Esophagus squamous epithelium (tissue), 5 donors: Measurements from ENCODE around the gene ZMPSTE24. TPM values are rescaled to one million over a fixed set of nuclear protein-coding genes. Genes with fewer than 3 reads are reported as not detected.

Source experiments
- DNase-seq: peaks from one replicate; lab custom pipeline; 2025; lab: John Stamatoyannopoulos, UW
- H3K27ac ChIP-seq, 4 donors: fragments of 200-600 bp; sonication (generic); one replicate each; pipeline ENCODE4 v1.5.1; 2016 to 2019; ENCODE audit warnings: mild to moderate bottlenecking in 1 of 4
- H3K27me3 ChIP-seq, 4 donors: fragments of 200-600 bp; sonication (generic); 1 replicate in 3 of 4; 2 replicates in 1 of 4; pipeline versions ENCODE4 v1.5.1 to v1.6.0; 2017 to 2021; ENCODE audit warnings: antibody characterized with exemption in 1 of 4
- H3K36me3 ChIP-seq, 3 donors: fragments of 200-600 bp; sonication (generic); one replicate each; pipeline ENCODE4 v1.5.1; 2016 to 2019
- H3K4me1 ChIP-seq, 3 donors: fragments of 200-600 bp; sonication (generic); one replicate each; pipeline ENCODE4 v1.5.1; 2017 to 2019
- H3K4me3 ChIP-seq, 4 donors: fragments of 200-600 bp; sonication (generic); 1 replicate in 3 of 4; 2 replicates in 1 of 4; pipeline ENCODE4 v1.5.1; 2016 to 2019; ENCODE audit warnings: mild to moderate bottlenecking in 2 of 4, moderate library complexity in 1 of 4
- H3K9me3 ChIP-seq, 3 donors: fragments of 200-600 bp; sonication (generic); one replicate each; pipeline ENCODE4 v1.5.1; 2016 to 2019
- CTCF ChIP-seq, 6 experiments: fragments of 450-650 bp in 4 of 6; fragments of 200-600 bp in 2 of 6; sonication (generic) in 2 of 6; IDR thresholded peaks; one replicate each; pipeline ENCODE4 v1.5.1; 2016 to 2019; ENCODE audit warnings: antibody characterized with exemption in 6 of 6, mild to moderate bottlenecking in 4 of 6, moderate library complexity in 4 of 6
- POLR2A ChIP-seq, 4 donors: fragments of 450-650 bp; IDR thresholded peaks; one replicate each; pipeline ENCODE4 v1.6.1; 2017; ENCODE audit warnings: antibody characterized with exemption in 4 of 4, mild to moderate bottlenecking in 4 of 4, moderate library complexity in 3 of 4
- WGBS, 2 donors: methylation state at CpG; one replicate each; pipeline ENCODE4 v1.1.5; 2018; 5-methylcytosine and 5-hydroxymethylcytosine counted together
- intact Hi-C: fragments of 100-400 bp; cut with DNase I; formaldehyde crosslinking; loops from one replicate; pipeline ENCODE4 v1.15.0; 2022
- total RNA-seq, 4 donors: library from RNA; depleted of rRNA; stranded (reverse); fragments of >200 nt; gene quantifications; one replicate each; pipeline ENCODE4 v1.1.0, GENCODE V29; 2016
- donor health status: DM: yes; HTN: yes; CAD: no.

The ZMPSTE24 gene
- total RNA-seq, 4 donors from 2014 or later = 26.2 to 47.1 (median 39.0) TPM

GRCh38 chr1:40301541-40302299 lies 43.7 kb downstream of the ZMPSTE24 start:
- no peak for DNase-seq
- Histone ChIP-seq H3K36me3 (no peaks in the 10 kb centered on the region), H3K9me3 (no peaks in the 10 kb centered on the region), H3K4me3 (no peak overlapping the region), H3K4me1 (peaks cover 0 to 9% (median 9%) of the 10 kb centered on the region in 3 donors), H3K27ac (no peak overlapping the region), H3K27me3 (peaks cover 0 to 26% (median 0%) of the 10 kb centered on the region in 4 donors)
- intact Hi-C loops = no loop called here
- TF ChIP-seq POLR2A (IDR thresholded peaks at IDR 0.05) (no peak), CTCF (IDR thresholded peaks at IDR 0.05) (no peak)
- WGBS, 2 donors = 85 to 87% methylated on average over 10 to 12 of the region's 12 CpGs

GRCh38 chr1:40302475-40302874 lies 44.4 kb downstream of the ZMPSTE24 start:
- H3K27ac ChIP-seq = no peak overlapping the region
- intact Hi-C loops = no loop called here
- DNase-seq = no peak
- WGBS, 2 donors = 85 to 100% methylated on average over 2 to 5 of the region's 13 CpGs
- H3K27me3 ChIP-seq = peaks cover 0 to 26% (median 0%) of the 10 kb centered on the region in 4 donors
- TF ChIP-seq POLR2A (IDR thresholded peaks at IDR 0.05) (no peak), CTCF (IDR thresholded peaks at IDR 0.05) (no peak)
- H3K36me3 ChIP-seq = no peaks in the 10 kb centered on the region
- no peak overlapping the region for H3K4me3 ChIP-seq
- H3K4me1 ChIP-seq = peaks cover 0 to 9% (median 9%) of the 10 kb centered on the region in 3 donors
- H3K9me3 ChIP-seq = no peaks in the 10 kb centered on the region

- intact Hi-C loops = no loop called here
- no peak for DNase-seq
- Histone ChIP-seq H3K36me3 (no peaks in the 10 kb centered on the region), H3K27ac (no peak overlapping the region), H3K9me3 (no peaks in the 10 kb centered on the region), H3K4me1 (peaks cover 0 to 9% (median 9%) of the 10 kb centered on the region in 3 donors), H3K27me3 (peaks cover 0 to 26% (median 0%) of the 10 kb centered on the region in 4 donors), H3K4me3 (no peak overlapping the region)
- WGBS, 2 donors = 64% methylated on average over 10 of the region's 38 CpGs; no CpG with 5 or more reads in 1 of the 2 donors
- no peak for TF ChIP-seq POLR2A (IDR thresholded peaks at IDR 0.05)
- no peak for TF ChIP-seq CTCF (IDR thresholded peaks at IDR 0.05)
Observed at GRCh38 chr1:40303051-40303771, 45.2 kb downstream of the ZMPSTE24 start.

- 57 to 78% methylated on average over 9 to 16 of the region's 33 CpGs for WGBS, 2 donors
Observed at GRCh38 chr1:40303790-40304189, 45.8 kb downstream of the ZMPSTE24 start.

More at GRCh38 chr1:40303790-40304189, 45.8 kb downstream of the ZMPSTE24 start:
- Histone ChIP-seq H3K9me3 (no peaks in the 10 kb centered on the region), H3K36me3 (no peaks in the 10 kb centered on the region), H3K4me3 (no peak overlapping the region), H3K4me1 (peaks cover 0 to 9% (median 9%) of the 10 kb centered on the region in 3 donors), H3K27ac (no peak overlapping the region), H3K27me3 (peaks cover 0 to 26% (median 0%) of the 10 kb centered on the region in 4 donors)
- no peak for DNase-seq
- intact Hi-C loops = no loop called here
- TF ChIP-seq CTCF (IDR thresholded peaks at IDR 0.05) (no peak), POLR2A (IDR thresholded peaks at IDR 0.05) (no peak)
